GM06990 (cell line): ENCODE measurements around the gene SSR4.

Experiments used
- DNase-seq: peaks from one replicate; pipeline ENCODE4 v3.0.0-alpha.2; 2011; ENCODE audit not compliant: insufficient read length; ENCODE audit errors: extremely low read depth
- H3K27me3 ChIP-seq: replicated peaks from 2 replicates; pipeline ENCODE4 v1.6.0; 2011; ENCODE audit warnings: low read length; ENCODE audit not compliant: control insufficient read depth, insufficient read depth
- H3K36me3 ChIP-seq: 2 replicates; pipeline ENCODE4 v1.5.1; 2011; ENCODE audit warnings: low read length; ENCODE audit not compliant: control insufficient read depth, insufficient read depth
- H3K4me3 ChIP-seq: replicated peaks from 2 replicates; pipeline ENCODE4 v1.5.1; 2011; ENCODE audit warnings: low read depth, mild to moderate bottlenecking, control low read depth, low read length
- TF ChIP-seq, protein P1 (sequence below): IDR thresholded peaks from 2 replicates; pipeline ENCODE4 v1.5.1; 2011; ENCODE audit warnings: low read length, control low read depth, mild to moderate bottlenecking, inconsistent platforms; ENCODE audit not compliant: insufficient read depth, poor library complexity, severe bottlenecking

SSR4 gene

GRCh38 chrX:153800177-153800722 is 5.8 kb downstream of the SSR4 start:
- H3K4me3 ChIP-seq = no peak overlapping the region
- TF ChIP-seq, protein P1, sequence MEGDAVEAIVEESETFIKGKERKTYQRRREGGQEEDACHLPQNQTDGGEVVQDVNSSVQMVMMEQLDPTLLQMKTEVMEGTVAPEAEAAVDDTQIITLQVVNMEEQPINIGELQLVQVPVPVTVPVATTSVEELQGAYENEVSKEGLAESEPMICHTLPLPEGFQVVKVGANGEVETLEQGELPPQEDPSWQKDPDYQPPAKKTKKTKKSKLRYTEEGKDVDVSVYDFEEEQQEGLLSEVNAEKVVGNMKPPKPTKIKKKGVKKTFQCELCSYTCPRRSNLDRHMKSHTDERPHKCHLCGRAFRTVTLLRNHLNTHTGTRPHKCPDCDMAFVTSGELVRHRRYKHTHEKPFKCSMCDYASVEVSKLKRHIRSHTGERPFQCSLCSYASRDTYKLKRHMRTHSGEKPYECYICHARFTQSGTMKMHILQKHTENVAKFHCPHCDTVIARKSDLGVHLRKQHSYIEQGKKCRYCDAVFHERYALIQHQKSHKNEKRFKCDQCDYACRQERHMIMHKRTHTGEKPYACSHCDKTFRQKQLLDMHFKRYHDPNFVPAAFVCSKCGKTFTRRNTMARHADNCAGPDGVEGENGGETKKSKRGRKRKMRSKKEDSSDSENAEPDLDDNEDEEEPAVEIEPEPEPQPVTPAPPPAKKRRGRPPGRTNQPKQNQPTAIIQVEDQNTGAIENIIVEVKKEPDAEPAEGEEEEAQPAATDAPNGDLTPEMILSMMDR = no peak
- DNase-seq = no peak

DNA sequence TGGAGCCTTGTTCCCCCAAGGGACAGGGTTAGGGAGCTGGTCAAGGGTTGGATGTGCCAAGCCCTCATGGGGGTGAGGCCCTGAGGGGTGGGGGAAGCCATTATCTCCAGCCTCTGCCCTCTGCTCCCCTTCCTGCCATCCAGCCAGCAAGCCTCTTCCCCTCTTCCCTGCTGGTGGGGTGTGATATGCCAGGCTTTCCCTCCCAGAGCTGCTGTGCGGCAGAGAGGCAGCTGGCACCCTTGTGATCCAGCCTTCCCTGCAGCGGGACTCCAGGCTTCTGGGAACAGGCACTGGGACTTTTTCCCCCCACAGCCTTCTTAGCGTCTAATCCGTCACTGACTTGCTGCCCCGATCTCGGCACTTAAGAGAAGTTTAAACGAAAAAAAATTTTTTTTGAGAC is 6.3 kb downstream of the SSR4 start:
- no peaks in the 10 kb centered on the region for H3K27me3 ChIP-seq
- TF ChIP-seq, protein P1 = no peak
- peaks cover 19% of the 10 kb centered on the region for H3K36me3 ChIP-seq
- no peak overlapping the region for H3K4me3 ChIP-seq
- no peak for DNase-seq

More at GRCh38 chrX:153800177-153800722, 5.8 kb downstream of the SSR4 start:
- Histone ChIP-seq H3K36me3 (peaks cover 19% of the 10 kb centered on the region), H3K27me3 (no peaks in the 10 kb centered on the region)

GRCh38 chrX:153801669-153802068 is 7.2 kb downstream of the SSR4 start:
- Histone ChIP-seq H3K4me3 (no peak overlapping the region), H3K27me3 (no peaks in the 10 kb centered on the region), H3K36me3 (peaks cover 13% of the 10 kb centered on the region)
- DNase-seq = no peak
- TF ChIP-seq, protein P1 = no peak

- H3K36me3 ChIP-seq = peaks cover 7% of the 10 kb centered on the region
- no peak overlapping the region for H3K4me3 ChIP-seq
- TF ChIP-seq, protein P1 = no peak
- H3K27me3 ChIP-seq = no peaks in the 10 kb centered on the region
- DNase-seq = no peak
These were observed 8.1 kb downstream of the SSR4 start for GRCh38 chrX:153802513-153803045.

DNA sequence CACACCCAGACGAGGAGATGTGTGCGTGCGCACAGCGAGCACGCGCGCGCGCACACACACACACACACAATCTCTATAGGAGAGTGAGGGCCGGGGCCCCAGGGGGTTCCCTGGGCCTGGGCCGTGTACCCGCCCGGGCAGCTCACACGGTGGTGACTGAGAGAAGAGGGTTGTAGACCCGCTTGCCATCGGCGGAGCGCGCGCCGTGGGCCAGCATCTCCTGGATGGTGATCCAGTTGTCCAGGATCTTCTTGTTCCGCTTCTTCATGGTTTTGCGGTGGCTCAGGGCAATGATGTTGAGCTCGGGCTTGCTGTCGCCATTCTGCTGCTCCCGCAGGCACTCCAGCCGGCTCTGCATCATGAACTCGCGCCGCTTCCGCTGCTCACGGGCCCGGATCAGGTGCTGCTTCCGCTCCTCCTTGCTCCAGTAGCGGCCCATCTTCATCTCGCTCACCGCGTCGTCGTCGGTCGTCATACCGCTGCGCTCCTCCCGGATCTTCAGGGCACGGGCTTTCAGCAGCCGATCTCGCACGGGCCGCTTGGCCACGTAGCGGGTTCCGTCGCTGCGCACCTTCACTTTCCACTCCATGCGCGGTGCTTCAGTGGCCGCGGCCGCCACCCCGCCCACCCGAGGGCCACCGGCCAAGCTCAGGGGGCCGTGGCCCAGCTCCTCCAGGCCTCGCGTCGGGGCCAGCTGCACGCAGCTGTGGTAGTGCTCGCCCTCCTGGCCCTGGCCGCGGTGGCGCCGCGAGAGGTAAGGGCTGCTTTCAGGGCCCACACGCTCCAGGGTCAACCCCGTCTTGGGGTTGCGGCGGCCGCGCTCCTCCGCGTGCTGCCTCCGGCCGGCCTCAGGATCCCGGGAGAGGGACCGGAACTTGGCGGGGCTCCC is 9.0 kb downstream of the SSR4 start:
- Histone ChIP-seq H3K4me3 (no peak overlapping the region), H3K36me3 (peaks cover 3% of the 10 kb centered on the region; the same call in 1 of the 2 replicates), H3K27me3 (no peaks in the 10 kb centered on the region)
- TF ChIP-seq, protein P1 = no peak
- DNase-seq = no peak
